Measurements from ENCODE around the gene UBQLN4. TPM values are rescaled to one million over a fixed set of nuclear protein-coding genes. Genes with fewer than 3 reads are reported as not detected.

Gene UBQLN4
- total RNA-seq, 1 experiment from 2014 or later, result 37.3 TPM

DNA sequence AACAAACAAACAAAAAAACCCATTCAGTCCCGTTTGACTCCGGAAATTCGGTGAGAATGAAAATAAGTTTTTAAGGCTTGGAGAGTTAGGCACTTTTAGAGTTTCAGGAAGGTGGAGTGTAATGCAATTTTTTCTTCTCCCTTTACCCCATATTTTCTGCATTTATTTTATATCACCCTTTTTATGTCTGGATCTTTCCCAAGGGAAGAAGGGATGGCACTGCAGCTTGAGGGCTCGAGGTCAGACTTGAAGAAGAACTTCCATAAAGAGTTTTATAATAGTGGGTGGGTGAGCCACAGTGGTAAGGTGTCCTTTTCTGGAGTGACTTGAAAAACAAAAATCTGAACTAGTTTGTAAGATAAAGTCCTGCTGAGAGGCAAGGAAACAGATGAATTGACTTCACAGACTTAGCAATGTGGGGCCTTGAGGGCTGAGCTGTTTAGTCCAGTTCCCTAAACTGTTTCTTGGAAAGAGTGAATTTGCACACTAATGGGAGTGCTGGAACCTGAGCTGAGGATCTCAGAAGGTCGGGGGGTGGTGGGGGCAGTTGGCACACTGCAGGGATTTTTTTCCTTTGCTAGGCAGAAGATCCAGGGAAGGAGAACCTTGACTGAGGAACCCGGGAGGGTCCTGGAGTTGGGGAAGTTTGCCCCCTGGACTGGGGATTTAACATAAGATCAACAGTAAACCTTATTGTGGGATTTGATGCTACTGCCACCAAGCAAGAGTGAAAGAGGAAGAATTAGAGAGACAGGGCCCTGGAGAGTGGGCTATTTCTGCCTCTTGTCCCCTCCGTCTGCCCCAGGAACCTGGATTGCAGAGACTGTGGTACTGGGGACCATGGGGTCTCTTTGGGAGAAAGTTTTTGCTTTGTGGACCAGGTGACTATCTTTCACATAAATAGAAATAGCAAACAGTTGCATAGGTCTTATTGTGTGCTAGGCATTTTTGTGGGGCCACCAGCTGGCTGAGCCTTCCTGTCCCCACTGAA lies 30.5 kb upstream of the UBQLN4 start:
- peaks cover 49% of the 10 kb centered on the region for H3K4me1 Mint-ChIP-seq
- no peak for DNase-seq (ENCODE audit: low spot score)

DNA sequence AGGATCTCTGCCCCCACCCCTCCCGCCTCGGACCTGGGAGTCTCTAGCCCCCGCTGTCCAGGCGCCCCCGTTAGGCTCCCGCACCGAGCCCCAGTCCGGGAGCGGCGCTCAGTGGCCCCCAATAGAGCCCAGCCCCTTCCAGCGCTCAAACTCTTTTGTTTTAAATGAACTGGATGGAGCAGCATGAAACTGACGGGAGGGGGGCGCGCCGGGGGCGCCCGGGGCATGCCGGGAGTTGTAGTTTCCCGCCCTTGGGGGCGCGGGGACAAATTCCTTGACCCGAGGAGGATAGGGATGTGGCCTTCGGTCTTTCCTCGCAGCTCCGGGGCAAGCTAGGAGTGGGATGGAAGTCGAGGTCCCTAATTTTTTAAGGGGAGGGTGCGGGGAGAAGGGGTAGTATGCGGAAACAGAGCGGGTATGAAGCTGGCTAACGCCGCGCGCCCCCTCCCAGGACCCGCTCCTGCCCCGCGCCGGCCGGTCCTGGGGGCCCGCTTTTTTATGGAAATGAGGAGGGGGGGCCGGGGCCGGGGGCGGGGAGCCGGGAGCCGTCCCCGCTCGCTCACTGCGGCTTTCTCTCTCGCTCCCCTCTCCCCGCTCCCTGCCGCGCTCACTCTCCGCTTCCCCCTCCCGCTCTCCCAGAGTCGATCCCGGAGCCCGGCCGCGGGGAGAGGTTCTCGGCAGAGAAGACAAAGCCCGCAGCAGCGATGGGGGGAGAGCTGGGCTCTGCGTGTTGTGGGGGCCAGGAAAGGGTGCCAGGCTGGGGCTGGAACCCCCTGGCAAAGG lies 28.9 kb upstream of the UBQLN4 start, which contains the start of gene MEX3A:
Gene MEX3A (minus strand): TSS at position 157 of the 783 bp plus-strand sequence. CDS start 467 bp downstream, outside the sequence.
- peaks cover 65% of the 10 kb centered on the region for H3K4me1 Mint-ChIP-seq
- peak; percentile 99 for DNase-seq (ENCODE audit: low spot score)
- no peaks in the 10 kb centered on the region for H3K9me3 Mint-ChIP-seq
- peak; percentile 73 for ATAC-seq
- H3K27me3 Mint-ChIP-seq (ENCODE audit: low read depth), result no peaks in the 10 kb centered on the region
- ChIA-PET CTCF (interaction anchor here (0.7 to 29.6 kb wide), 17 partner anchors 8 to 160 kb away, joined by 3 to 1176 read pairs (median 5); partner anchors contain the start of genes ARHGEF2, LAMTOR2, LMNA and PMF1), POLR2A (interaction anchor here (0.5 to 3.0 kb wide), 16 partner anchors 12 to 142 kb away, joined by 3 to 24 read pairs (median 4); partner anchors contain the start of genes ARHGEF2, LMNA, PMF1 and RAB25)
- peaks cover 3% of the 10 kb centered on the region for H3K36me3 Mint-ChIP-seq
- peak within 1 kb of the TSS; percentile 97 for H3K4me3 Mint-ChIP-seq
- H3K27ac Mint-ChIP-seq, result peak within 1 kb of the TSS; percentile 93
- TF ChIP-seq TEAD4 (CRISPR knock-in tag; IDR thresholded peaks at IDR 0.05) (no peak), ZNF232 (CRISPR knock-in tag; IDR thresholded peaks at IDR 0.05) (0 out of 2 replicates have a peak, but pooled peaks have one; percentile 45), NR3C1 (CRISPR knock-in tag; conservative IDR thresholded peaks at IDR 0.05; ENCODE audit: low read depth) (no peak), TCF7 (CRISPR knock-in tag; IDR thresholded peaks at IDR 0.05; ENCODE audit: low read depth) (no peak), EMX1 (CRISPR knock-in tag; IDR thresholded peaks at IDR 0.05) (no peak), CREB1 (CRISPR knock-in tag; IDR thresholded peaks at IDR 0.05) (no peak), NR1H2 (CRISPR knock-in tag; IDR thresholded peaks at IDR 0.05) (no peak), FOXP1 (CRISPR knock-in tag; IDR thresholded peaks at IDR 0.05; ENCODE audit: borderline replicate concordance) (no peak)
- TF ChIP-seq, protein P1, sequence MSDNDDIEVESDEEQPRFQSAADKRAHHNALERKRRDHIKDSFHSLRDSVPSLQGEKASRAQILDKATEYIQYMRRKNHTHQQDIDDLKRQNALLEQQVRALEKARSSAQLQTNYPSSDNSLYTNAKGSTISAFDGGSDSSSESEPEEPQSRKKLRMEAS (CRISPR knock-in tag; IDR thresholded peaks at IDR 0.05), result peak; percentile 35; the same call in 1 of the 2 replicates

More for the DNA sequence above, 30.5 kb upstream of the UBQLN4 start:
- ATAC-seq, result no peak
- TF ChIP-seq, protein P2, sequence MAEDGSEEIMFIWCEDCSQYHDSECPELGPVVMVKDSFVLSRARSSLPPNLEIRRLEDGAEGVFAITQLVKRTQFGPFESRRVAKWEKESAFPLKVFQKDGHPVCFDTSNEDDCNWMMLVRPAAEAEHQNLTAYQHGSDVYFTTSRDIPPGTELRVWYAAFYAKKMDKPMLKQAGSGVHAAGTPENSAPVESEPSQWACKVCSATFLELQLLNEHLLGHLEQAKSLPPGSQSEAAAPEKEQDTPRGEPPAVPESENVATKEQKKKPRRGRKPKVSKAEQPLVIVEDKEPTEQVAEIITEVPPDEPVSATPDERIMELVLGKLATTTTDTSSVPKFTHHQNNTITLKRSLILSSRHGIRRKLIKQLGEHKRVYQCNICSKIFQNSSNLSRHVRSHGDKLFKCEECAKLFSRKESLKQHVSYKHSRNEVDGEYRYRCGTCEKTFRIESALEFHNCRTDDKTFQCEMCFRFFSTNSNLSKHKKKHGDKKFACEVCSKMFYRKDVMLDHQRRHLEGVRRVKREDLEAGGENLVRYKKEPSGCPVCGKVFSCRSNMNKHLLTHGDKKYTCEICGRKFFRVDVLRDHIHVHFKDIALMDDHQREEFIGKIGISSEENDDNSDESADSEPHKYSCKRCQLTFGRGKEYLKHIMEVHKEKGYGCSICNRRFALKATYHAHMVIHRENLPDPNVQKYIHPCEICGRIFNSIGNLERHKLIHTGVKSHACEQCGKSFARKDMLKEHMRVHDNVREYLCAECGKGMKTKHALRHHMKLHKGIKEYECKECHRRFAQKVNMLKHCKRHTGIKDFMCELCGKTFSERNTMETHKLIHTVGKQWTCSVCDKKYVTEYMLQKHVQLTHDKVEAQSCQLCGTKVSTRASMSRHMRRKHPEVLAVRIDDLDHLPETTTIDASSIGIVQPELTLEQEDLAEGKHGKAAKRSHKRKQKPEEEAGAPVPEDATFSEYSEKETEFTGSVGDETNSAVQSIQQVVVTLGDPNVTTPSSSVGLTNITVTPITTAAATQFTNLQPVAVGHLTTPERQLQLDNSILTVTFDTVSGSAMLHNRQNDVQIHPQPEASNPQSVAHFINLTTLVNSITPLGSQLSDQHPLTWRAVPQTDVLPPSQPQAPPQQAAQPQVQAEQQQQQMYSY (CRISPR knock-in tag; IDR thresholded peaks at IDR 0.05), result no peak
- TF ChIP-seq NR3C1 (CRISPR knock-in tag; conservative IDR thresholded peaks at IDR 0.05; ENCODE audit: low read depth), result no peak
- no peak for TF ChIP-seq TEAD1 (CRISPR knock-in tag; IDR thresholded peaks at IDR 0.05)
- TF ChIP-seq, protein P3, sequence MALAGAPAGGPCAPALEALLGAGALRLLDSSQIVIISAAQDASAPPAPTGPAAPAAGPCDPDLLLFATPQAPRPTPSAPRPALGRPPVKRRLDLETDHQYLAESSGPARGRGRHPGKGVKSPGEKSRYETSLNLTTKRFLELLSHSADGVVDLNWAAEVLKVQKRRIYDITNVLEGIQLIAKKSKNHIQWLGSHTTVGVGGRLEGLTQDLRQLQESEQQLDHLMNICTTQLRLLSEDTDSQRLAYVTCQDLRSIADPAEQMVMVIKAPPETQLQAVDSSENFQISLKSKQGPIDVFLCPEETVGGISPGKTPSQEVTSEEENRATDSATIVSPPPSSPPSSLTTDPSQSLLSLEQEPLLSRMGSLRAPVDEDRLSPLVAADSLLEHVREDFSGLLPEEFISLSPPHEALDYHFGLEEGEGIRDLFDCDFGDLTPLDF (CRISPR knock-in tag; IDR thresholded peaks at IDR 0.05), result no peak
- no peak for TF ChIP-seq RELA (CRISPR knock-in tag; IDR thresholded peaks at IDR 0.05; ENCODE audit: borderline replicate concordance)
- no peak for TF ChIP-seq PRRX2 (CRISPR knock-in tag; IDR thresholded peaks at IDR 0.05)
- TF ChIP-seq SMAD4 (CRISPR knock-in tag; IDR thresholded peaks at IDR 0.05), result no peak
- no peak for TF ChIP-seq ZNF263 (CRISPR knock-in tag; IDR thresholded peaks at IDR 0.05; ENCODE audit: low read depth)
- TF ChIP-seq, protein P4, sequence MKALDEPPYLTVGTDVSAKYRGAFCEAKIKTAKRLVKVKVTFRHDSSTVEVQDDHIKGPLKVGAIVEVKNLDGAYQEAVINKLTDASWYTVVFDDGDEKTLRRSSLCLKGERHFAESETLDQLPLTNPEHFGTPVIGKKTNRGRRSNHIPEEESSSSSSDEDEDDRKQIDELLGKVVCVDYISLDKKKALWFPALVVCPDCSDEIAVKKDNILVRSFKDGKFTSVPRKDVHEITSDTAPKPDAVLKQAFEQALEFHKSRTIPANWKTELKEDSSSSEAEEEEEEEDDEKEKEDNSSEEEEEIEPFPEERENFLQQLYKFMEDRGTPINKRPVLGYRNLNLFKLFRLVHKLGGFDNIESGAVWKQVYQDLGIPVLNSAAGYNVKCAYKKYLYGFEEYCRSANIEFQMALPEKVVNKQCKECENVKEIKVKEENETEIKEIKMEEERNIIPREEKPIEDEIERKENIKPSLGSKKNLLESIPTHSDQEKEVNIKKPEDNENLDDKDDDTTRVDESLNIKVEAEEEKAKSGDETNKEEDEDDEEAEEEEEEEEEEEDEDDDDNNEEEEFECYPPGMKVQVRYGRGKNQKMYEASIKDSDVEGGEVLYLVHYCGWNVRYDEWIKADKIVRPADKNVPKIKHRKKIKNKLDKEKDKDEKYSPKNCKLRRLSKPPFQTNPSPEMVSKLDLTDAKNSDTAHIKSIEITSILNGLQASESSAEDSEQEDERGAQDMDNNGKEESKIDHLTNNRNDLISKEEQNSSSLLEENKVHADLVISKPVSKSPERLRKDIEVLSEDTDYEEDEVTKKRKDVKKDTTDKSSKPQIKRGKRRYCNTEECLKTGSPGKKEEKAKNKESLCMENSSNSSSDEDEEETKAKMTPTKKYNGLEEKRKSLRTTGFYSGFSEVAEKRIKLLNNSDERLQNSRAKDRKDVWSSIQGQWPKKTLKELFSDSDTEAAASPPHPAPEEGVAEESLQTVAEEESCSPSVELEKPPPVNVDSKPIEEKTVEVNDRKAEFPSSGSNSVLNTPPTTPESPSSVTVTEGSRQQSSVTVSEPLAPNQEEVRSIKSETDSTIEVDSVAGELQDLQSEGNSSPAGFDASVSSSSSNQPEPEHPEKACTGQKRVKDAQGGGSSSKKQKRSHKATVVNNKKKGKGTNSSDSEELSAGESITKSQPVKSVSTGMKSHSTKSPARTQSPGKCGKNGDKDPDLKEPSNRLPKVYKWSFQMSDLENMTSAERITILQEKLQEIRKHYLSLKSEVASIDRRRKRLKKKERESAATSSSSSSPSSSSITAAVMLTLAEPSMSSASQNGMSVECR (CRISPR knock-in tag; IDR thresholded peaks at IDR 0.05; ENCODE audit: borderline replicate concordance), result no peak
- TF ChIP-seq OVOL2 (CRISPR knock-in tag; IDR thresholded peaks at IDR 0.05; ENCODE audit: borderline replicate concordance), result no peak
- no peak for TF ChIP-seq ZNF232 (CRISPR knock-in tag; IDR thresholded peaks at IDR 0.05)
- ChIA-PET CTCF (interaction anchor here (0.6 to 29.6 kb wide), 16 partner anchors 9 to 146 kb away, joined by 3 to 1176 read pairs (median 4); partner anchors contain the start of genes ARHGEF2, LAMTOR2, LMNA and UBQLN4), POLR2A (interaction anchor here (0.6 to 3.0 kb wide), 6 partner anchors 18 to 106 kb away, joined by 4 to 24 read pairs (median 8); partner anchors contain the start of genes ARHGEF2 and LMNA)
- no peaks in the 10 kb centered on the region for H3K9me3 Mint-ChIP-seq
- H3K27me3 Mint-ChIP-seq (ENCODE audit: low read depth), result no peaks in the 10 kb centered on the region
- peak overlapping the region; percentile 97 for H3K4me3 Mint-ChIP-seq
- peak overlapping the region; percentile 93; the same call in 1 of the 2 replicates for H3K27ac Mint-ChIP-seq
- H3K36me3 Mint-ChIP-seq, result no peaks in the 10 kb centered on the region

Data from WTC11 (cell line).